Measurements from ENCODE around the gene SEMA5A.

SEMA5A gene

GRCh38 chr5:9468060-9468388 is 77.9 kb downstream of the SEMA5A start:
- no peak for DNase-seq

GRCh38 chr5:9467199-9468059 is 78.4 kb downstream of the SEMA5A start:
- no peak for DNase-seq

- no peak for DNase-seq
These were observed 79.2 kb downstream of the SEMA5A start for GRCh38 chr5:9466697-9467096.

GRCh38 chr5:9464478-9464877 is 81.4 kb downstream of the SEMA5A start:
- no peak for DNase-seq

GRCh38 chr5:9462109-9462508 is 83.8 kb downstream of the SEMA5A start:
- DNase-seq, result no peak

GRCh38 chr5:9460885-9461645 is 84.8 kb downstream of the SEMA5A start:
- no peak for DNase-seq

GRCh38 chr5:9456435-9457042 is 89.3 kb downstream of the SEMA5A start:
- no peak for DNase-seq

- DNase-seq, result no peak
These were observed 89.9 kb downstream of the SEMA5A start for GRCh38 chr5:9455826-9456434.

- DNase-seq, result no peak
These were observed 91.4 kb downstream of the SEMA5A start for GRCh38 chr5:9454491-9454890.

GRCh38 chr5:9454012-9454481 is 91.8 kb downstream of the SEMA5A start:
- DNase-seq, result no peak

GRCh38 chr5:9453480-9454011 is 92.3 kb downstream of the SEMA5A start:
- no peak for DNase-seq

GRCh38 chr5:9452181-9452580 is 93.7 kb downstream of the SEMA5A start:
- no peak for DNase-seq

- DNase-seq, result no peak
These were observed 94.8 kb downstream of the SEMA5A start for GRCh38 chr5:9451037-9451436.

GRCh38 chr5:9447691-9448090 is 98.2 kb downstream of the SEMA5A start:
- no peak for DNase-seq

GRCh38 chr5:9445826-9446388 is 100.0 kb downstream of the SEMA5A start:
- DNase-seq, result no peak

GRCh38 chr5:9444346-9444745 is 101.5 kb downstream of the SEMA5A start:
- no peak for DNase-seq

- DNase-seq, result no peak
These were observed 104.3 kb downstream of the SEMA5A start for GRCh38 chr5:9441610-9442009.

- DNase-seq, result no peak
These were observed 105.4 kb downstream of the SEMA5A start for GRCh38 chr5:9440517-9440916.

- DNase-seq, result no peak
These were observed 106.2 kb downstream of the SEMA5A start for GRCh38 chr5:9439531-9440292.

- no peak for DNase-seq
These were observed 107.1 kb downstream of the SEMA5A start for GRCh38 chr5:9438596-9439354.

GRCh38 chr5:9437741-9438240 is 108.1 kb downstream of the SEMA5A start:
- DNase-seq, result no peak

All from CD4-positive, alpha-beta T cell treated with Interferon alpha-2 for 1 hour (primary cell).